GM12874 (cell line): ENCODE data around the gene RAD54L2.

Experiments
- CTCF ChIP-seq: IDR thresholded peaks from 2 replicates; pipeline ENCODE4 v1.5.1; 2011; ENCODE audit warnings: low read depth, mild to moderate bottlenecking, control low read depth, low read length, moderate library complexity; ENCODE audit not compliant: insufficient read depth

RAD54L2 gene

GRCh38 chr3:51550080-51550819 lies 11.7 kb downstream of the RAD54L2 start:
- no peak for TF ChIP-seq CTCF

- no peak for TF ChIP-seq CTCF
Observed at GRCh38 chr3:51557993-51558392, 19.5 kb downstream of the RAD54L2 start.

- TF ChIP-seq CTCF: no peak
Observed at GRCh38 chr3:51559411-51559888, 20.9 kb downstream of the RAD54L2 start.

GRCh38 chr3:51559961-51560360 lies 21.4 kb downstream of the RAD54L2 start:
- TF ChIP-seq CTCF: no peak

- TF ChIP-seq CTCF: no peak
Observed at GRCh38 chr3:51568036-51568435, 29.5 kb downstream of the RAD54L2 start.

- TF ChIP-seq CTCF: no peak
Observed at GRCh38 chr3:51568996-51569395, 30.5 kb downstream of the RAD54L2 start.

GRCh38 chr3:51578238-51578637 lies 39.7 kb downstream of the RAD54L2 start:
- TF ChIP-seq CTCF: no peak
